Skeletal muscle cell (primary cell): ENCODE results near the gene TRMT61A.

Experiments
- DNase-seq: peaks from one replicate; pipeline ENCODE4 v3.0.0-alpha.2; 2010; ENCODE audit warnings: low read depth
- H3K4me3 ChIP-seq: 2 replicates; pipeline ENCODE4 v1.5.1; 2011; ENCODE audit warnings: low read depth, mild to moderate bottlenecking, control low read depth, low read length, moderate library complexity

TRMT61A gene

GRCh38 chr14:103533137-103533998 is 4.4 kb downstream of the TRMT61A start:
- H3K4me3 ChIP-seq = no peak overlapping the region
- no peak for DNase-seq

GRCh38 chr14:103533999-103534575 is 5.1 kb downstream of the TRMT61A start:
- H3K4me3 ChIP-seq = no peak overlapping the region
- no peak for DNase-seq

- no peak overlapping the region for H3K4me3 ChIP-seq
- DNase-seq = no peak
Measured at GRCh38 chr14:103534576-103535061, 5.6 kb downstream of the TRMT61A start.

GRCh38 chr14:103535081-103535890 is 6.3 kb downstream of the TRMT61A start:
- no peak for DNase-seq
- no peak overlapping the region for H3K4me3 ChIP-seq

GRCh38 chr14:103535891-103536565 is 7.0 kb downstream of the TRMT61A start:
- no peak for DNase-seq
- no peak overlapping the region for H3K4me3 ChIP-seq

- DNase-seq = no peak
- no peak overlapping the region for H3K4me3 ChIP-seq
Measured at GRCh38 chr14:103536693-103537092, 7.7 kb downstream of the TRMT61A start.

- H3K4me3 ChIP-seq = no peak overlapping the region
- DNase-seq = no peak
Measured at GRCh38 chr14:103537175-103537990, 8.4 kb downstream of the TRMT61A start.

GRCh38 chr14:103538291-103539055 is 9.5 kb downstream of the TRMT61A start:
- DNase-seq = no peak
- H3K4me3 ChIP-seq = no peak overlapping the region

GRCh38 chr14:103539056-103539825 is 10.2 kb downstream of the TRMT61A start:
- DNase-seq = no peak
- H3K4me3 ChIP-seq = no peak overlapping the region

- H3K4me3 ChIP-seq = no peak overlapping the region
- DNase-seq = no peak
Measured at GRCh38 chr14:103540821-103541708, 12.1 kb downstream of the TRMT61A start.

- H3K4me3 ChIP-seq = no peak overlapping the region
- DNase-seq = no peak
Measured at GRCh38 chr14:103541709-103542604, 13.0 kb downstream of the TRMT61A start.

- DNase-seq = peak; percentile 53
- H3K4me3 ChIP-seq = no peak overlapping the region
Measured at GRCh38 chr14:103542605-103543088, 13.7 kb downstream of the TRMT61A start.

- DNase-seq = no peak
- no peak overlapping the region for H3K4me3 ChIP-seq
Measured at GRCh38 chr14:103543140-103543539, 14.1 kb downstream of the TRMT61A start.

GRCh38 chr14:103543721-103544387 is 14.9 kb downstream of the TRMT61A start:
- no peak for DNase-seq
- no peak overlapping the region for H3K4me3 ChIP-seq
